ENCODE results near the gene DCAKD. TPM values are rescaled to one million over a fixed set of nuclear protein-coding genes. Genes with fewer than 3 reads are reported as not detected.

DCAKD gene
- total and polyA plus RNA-seq, 10 of the 15 experiments (the other 5 are each of a cell fraction or from before 2014, with no cell fraction given), result 11.6 to 62.7 (median 38.3) TPM

- TF ChIP-seq ATF7 (IDR thresholded peaks at IDR 0.05; ENCODE audit: low read depth) (no peak), ETV6 (conservative IDR thresholded peaks at IDR 0.05 in 1 of 2, IDR thresholded peaks at IDR 0.05 in 1 of 2; ENCODE audit: borderline replicate concordance in 1 of 2, low read depth in 1 of 2) (no peak), IKZF2 (IDR thresholded peaks at IDR 0.05) (no peak), HDGF (IDR thresholded peaks at IDR 0.05) (no peak), NFYA (IDR thresholded peaks at IDR 0.05; ENCODE audit: borderline replicate concordance, low read depth, low read length) (no peak), NKRF (conservative IDR thresholded peaks at IDR 0.05) (no peak), FOS (IDR thresholded peaks at IDR 0.05; ENCODE audit: borderline replicate concordance, extremely low read depth, insufficient read length) (no peak), CREM (IDR thresholded peaks at IDR 0.05; ENCODE audit: low read depth) (no peak), IKZF1 (conservative IDR thresholded peaks at IDR 0.05) (no peak), HDAC2 (IDR thresholded peaks at IDR 0.05) (no peak), GABPA (IDR thresholded peaks at IDR 0.05; ENCODE audit: low read depth) (no peak)
- TF ChIP-seq, protein P1, sequence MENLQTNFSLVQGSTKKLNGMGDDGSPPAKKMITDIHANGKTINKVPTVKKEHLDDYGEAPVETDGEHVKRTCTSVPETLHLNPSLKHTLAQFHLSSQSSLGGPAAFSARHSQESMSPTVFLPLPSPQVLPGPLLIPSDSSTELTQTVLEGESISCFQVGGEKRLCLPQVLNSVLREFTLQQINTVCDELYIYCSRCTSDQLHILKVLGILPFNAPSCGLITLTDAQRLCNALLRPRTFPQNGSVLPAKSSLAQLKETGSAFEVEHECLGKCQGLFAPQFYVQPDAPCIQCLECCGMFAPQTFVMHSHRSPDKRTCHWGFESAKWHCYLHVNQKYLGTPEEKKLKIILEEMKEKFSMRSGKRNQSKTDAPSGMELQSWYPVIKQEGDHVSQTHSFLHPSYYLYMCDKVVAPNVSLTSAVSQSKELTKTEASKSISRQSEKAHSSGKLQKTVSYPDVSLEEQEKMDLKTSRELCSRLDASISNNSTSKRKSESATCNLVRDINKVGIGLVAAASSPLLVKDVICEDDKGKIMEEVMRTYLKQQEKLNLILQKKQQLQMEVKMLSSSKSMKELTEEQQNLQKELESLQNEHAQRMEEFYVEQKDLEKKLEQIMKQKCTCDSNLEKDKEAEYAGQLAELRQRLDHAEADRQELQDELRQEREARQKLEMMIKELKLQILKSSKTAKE (IDR thresholded peaks at IDR 0.05; ENCODE audit: low read depth, poor library complexity, severe bottlenecking), result no peak
- POLR2A ChIA-PET, result interaction anchor here (1.2 kb wide), 1 partner anchor 38 kb away, joined by 3 read pairs; no protein-coding TSS in a partner anchor
- 70% methylated on average over 5 of the region's 5 CpGs for WGBS (ENCODE audit: insufficient coverage, insufficient replicate concordance, low lambda C conversion rate, missing lambda C conversion rate)
- Histone ChIP-seq H3K27ac (ENCODE audit: control insufficient read depth, insufficient read depth) (no peak overlapping the region), H3K4me3 (no peak overlapping the region), H3K36me3 (ENCODE audit: control insufficient read depth in 2 of 2, insufficient read depth in 2 of 2, low read length in 1 of 2) (peaks cover 23 to 45% of the 10 kb centered on the region in 2 experiments), H2AFZ (ENCODE audit: control insufficient read depth, low read depth, low read length) (no peak overlapping the region), H3K9me3 (replicated peaks; ENCODE audit: control insufficient read depth, insufficient read depth, low read length) (no peaks in the 10 kb centered on the region), H4K20me1 (ENCODE audit: control insufficient read depth, insufficient read depth) (no peaks in the 10 kb centered on the region), H3K27me3 (replicated peaks in 1 of 2; ENCODE audit: control insufficient read depth in 2 of 2, insufficient read depth in 2 of 2, low read length in 1 of 2) (no peaks in the 10 kb centered on the region), H3K4me2 (ENCODE audit: control insufficient read depth, insufficient read depth) (no peak overlapping the region), H3K79me2 (ENCODE audit: control insufficient read depth, insufficient read depth, low read length) (no peaks in the 10 kb centered on the region), H3K9ac (ENCODE audit: control insufficient read depth, insufficient read depth, low read length) (no peak overlapping the region), H3K4me1 (ENCODE audit: control insufficient read depth, insufficient read depth, low read length) (peaks cover 6% of the 10 kb centered on the region)
- SMC1A ChIA-PET (ENCODE audit: uncharacterized antibody, unreplicated experiment), result interaction anchor here (1.0 to 1.6 kb wide), 4 partner anchors 11 to 27 kb away, joined by 3 to 5 read pairs (median 4); partner anchors contain the start of gene NMT1
- intact Hi-C loops (cut with micrococcal nuclease; ENCODE audit: unreplicated experiment) (no loop called here), in situ Hi-C loops (cut with MboI) (no loop called here)
- no TSS peak for BruUV-seq (replicated peaks)
- CTCF ChIA-PET, result interaction anchor here (0.7 to 3.8 kb wide), 4 partner anchors 9 to 65 kb away, joined by 3 to 23 read pairs (median 4); partner anchors contain the start of gene ACBD4
- no peak for ATAC-seq
- RAD21 ChIA-PET (ENCODE audit: unreplicated experiment), result no interaction called here
- no peak for FAIRE-seq
- no peak for DNase-seq (ENCODE audit: low read depth, low spot score)
Measured at GRCh38 chr17:45087978-45088377, 36.5 kb upstream of the DCAKD start.
